ENCODE measurements around the gene DNAJB13.

DNA sequence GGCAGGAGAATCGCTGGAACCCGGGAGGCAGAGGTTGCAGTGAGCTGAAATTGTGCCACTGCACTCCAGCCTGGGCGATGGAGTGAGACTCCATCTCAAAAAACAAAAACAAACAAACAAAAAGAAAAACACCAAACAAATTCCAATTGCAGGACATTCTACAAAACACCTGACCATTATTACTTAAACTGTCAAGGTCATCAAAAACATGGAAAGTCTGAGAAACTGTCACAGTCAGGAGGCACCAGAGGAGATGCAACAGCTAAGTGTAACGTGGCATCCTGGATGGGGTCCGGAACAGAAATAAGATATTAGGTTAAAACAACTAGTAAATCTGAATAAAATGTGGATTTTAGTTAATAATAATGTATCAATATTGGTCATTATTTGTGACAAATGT, 914 bp upstream of the DNAJB13 start:
- TF ChIP-seq, protein P1, sequence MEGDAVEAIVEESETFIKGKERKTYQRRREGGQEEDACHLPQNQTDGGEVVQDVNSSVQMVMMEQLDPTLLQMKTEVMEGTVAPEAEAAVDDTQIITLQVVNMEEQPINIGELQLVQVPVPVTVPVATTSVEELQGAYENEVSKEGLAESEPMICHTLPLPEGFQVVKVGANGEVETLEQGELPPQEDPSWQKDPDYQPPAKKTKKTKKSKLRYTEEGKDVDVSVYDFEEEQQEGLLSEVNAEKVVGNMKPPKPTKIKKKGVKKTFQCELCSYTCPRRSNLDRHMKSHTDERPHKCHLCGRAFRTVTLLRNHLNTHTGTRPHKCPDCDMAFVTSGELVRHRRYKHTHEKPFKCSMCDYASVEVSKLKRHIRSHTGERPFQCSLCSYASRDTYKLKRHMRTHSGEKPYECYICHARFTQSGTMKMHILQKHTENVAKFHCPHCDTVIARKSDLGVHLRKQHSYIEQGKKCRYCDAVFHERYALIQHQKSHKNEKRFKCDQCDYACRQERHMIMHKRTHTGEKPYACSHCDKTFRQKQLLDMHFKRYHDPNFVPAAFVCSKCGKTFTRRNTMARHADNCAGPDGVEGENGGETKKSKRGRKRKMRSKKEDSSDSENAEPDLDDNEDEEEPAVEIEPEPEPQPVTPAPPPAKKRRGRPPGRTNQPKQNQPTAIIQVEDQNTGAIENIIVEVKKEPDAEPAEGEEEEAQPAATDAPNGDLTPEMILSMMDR (IDR thresholded peaks at IDR 0.05), result no peak
- no peak for TF ChIP-seq ZFX (IDR thresholded peaks at IDR 0.05; ENCODE audit: borderline replicate concordance)
